ACC112 (cell line): ENCODE measurements around the gene NAA80.
A peak's percentile ranks its signal among the peaks of the same experiment; 100 is the strongest.

Experiments
- H2AFZ ChIP-seq: fragments of 200-600 bp; sonication (generic); one replicate; pipeline ENCODE4 v1.6.0; 2017; ENCODE audit warnings: antibody characterized with exemption, low read length; ENCODE audit not compliant: unreplicated experiment
- H3K27ac ChIP-seq: fragments of 200-600 bp; sonication (generic); 2 replicates; pipeline ENCODE4 v1.5.1; 2014; ENCODE audit warnings: low read depth, mild to moderate bottlenecking, antibody characterized with exemption, low read length, moderate library complexity
- H3K27me3 ChIP-seq: fragments of 200-600 bp; sonication (generic); 2 replicates; pipeline ENCODE4 v1.6.1; 2014; ENCODE audit warnings: mild to moderate bottlenecking, antibody characterized with exemption, low read length, moderate library complexity, mixed read lengths; ENCODE audit not compliant: insufficient read depth
- H3K36me3 ChIP-seq: fragments of 200-600 bp; sonication (generic); 2 replicates; pipeline ENCODE4 v1.6.1; 2016; ENCODE audit warnings: mild to moderate bottlenecking, antibody characterized with exemption, low read length, moderate library complexity, mixed read lengths; ENCODE audit not compliant: insufficient read depth
- H3K4me1 ChIP-seq: fragments of 200-600 bp; sonication (generic); one replicate; pipeline ENCODE4 v1.6.1; 2016; ENCODE audit warnings: low read length, mixed read lengths; ENCODE audit not compliant: insufficient read depth, unreplicated experiment, control insufficient read depth
- H3K4me3 ChIP-seq: fragments of 200-600 bp; sonication (generic); 2 replicates; pipeline ENCODE4 v1.5.1; 2014; ENCODE audit warnings: mild to moderate bottlenecking, low read depth, low read length
- H3K79me2 ChIP-seq: fragments of 200-600 bp; sonication (generic); one replicate; pipeline ENCODE4 v1.6.0; 2016; ENCODE audit warnings: low read length; ENCODE audit not compliant: control insufficient read depth, unreplicated experiment, insufficient read depth

The NAA80 gene

GRCh38 chr3:50254577-50255250 is 44.5 kb downstream of the NAA80 start:
- peaks cover 43% of the 10 kb centered on the region for H3K79me2 ChIP-seq
- H3K36me3 ChIP-seq = peaks cover 10% of the 10 kb centered on the region
- H3K27ac ChIP-seq = peak overlapping the region; percentile 88
- no peak overlapping the region for H2AFZ ChIP-seq
- peaks cover 41% of the 10 kb centered on the region for H3K4me1 ChIP-seq
- no peaks in the 10 kb centered on the region for H3K27me3 ChIP-seq
- no peak overlapping the region for H3K4me3 ChIP-seq

DNA sequence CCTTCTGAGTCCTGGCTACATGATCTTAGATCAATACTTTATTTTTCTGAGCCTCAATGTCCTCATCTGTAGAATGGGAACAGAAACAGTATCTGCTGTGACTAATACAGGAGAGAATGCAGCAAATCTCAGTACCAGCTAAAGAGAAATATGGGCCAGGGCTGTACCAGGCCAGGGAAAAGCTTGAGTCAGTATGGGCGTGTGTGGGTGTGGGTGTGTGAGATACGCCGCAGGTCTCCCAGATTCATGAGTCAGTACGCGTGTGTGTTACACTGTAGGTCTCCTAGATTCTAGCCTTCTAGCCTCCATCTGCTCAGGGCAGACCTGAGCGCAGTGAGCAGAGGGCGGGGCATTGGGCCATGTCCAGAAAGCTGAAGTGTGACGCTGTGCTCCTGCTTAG is 48.0 kb downstream of the NAA80 start:
- H3K4me1 ChIP-seq = peaks cover 71% of the 10 kb centered on the region
- no peaks in the 10 kb centered on the region; the same call in 1 of the 2 replicates for H3K36me3 ChIP-seq
- peak overlapping the region; percentile 49; the same call in 1 of the 2 replicates for H3K27ac ChIP-seq
- no peaks in the 10 kb centered on the region for H3K27me3 ChIP-seq
- no peak overlapping the region for H3K4me3 ChIP-seq
- no peak overlapping the region for H2AFZ ChIP-seq
- peaks cover 74% of the 10 kb centered on the region for H3K79me2 ChIP-seq

GRCh38 chr3:50250514-50250913 is 48.7 kb downstream of the NAA80 start:
- Histone ChIP-seq H3K36me3 (no peaks in the 10 kb centered on the region), H3K79me2 (peaks cover 75% of the 10 kb centered on the region), H2AFZ (no peak overlapping the region), H3K4me3 (no peak overlapping the region), H3K4me1 (peaks cover 77% of the 10 kb centered on the region), H3K27me3 (no peaks in the 10 kb centered on the region), H3K27ac (0 out of 2 replicates have a peak overlapping the region, but pooled peaks have one; percentile 82)

- peak overlapping the region; percentile 82 for H3K27ac ChIP-seq
- H3K79me2 ChIP-seq = peaks cover 74% of the 10 kb centered on the region
- no peaks in the 10 kb centered on the region for H3K36me3 ChIP-seq
- no peaks in the 10 kb centered on the region for H3K27me3 ChIP-seq
- peaks cover 73% of the 10 kb centered on the region for H3K4me1 ChIP-seq
- no peak overlapping the region for H2AFZ ChIP-seq
- H3K4me3 ChIP-seq = no peak overlapping the region
Measured at GRCh38 chr3:50249457-50249856, 49.7 kb downstream of the NAA80 start.

DNA sequence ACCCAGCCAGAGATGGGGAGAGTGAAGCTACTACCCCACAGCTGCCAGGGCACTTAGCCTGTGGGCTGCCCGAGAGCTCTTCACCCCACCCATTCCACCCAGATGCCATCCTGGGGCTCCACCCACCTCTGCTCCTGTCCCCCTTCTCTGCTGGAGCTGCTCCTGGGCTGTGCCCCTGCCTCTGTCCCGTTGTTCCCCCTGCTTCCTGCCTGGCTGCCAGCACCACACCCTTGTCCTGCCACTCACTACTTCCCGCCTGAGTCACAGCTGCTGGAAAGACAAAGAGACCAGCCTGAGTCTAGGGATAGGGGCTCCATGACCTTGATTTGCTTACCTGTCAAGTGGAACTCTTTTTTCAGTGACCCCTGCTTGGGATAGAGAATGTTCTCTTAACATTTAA is 50.8 kb downstream of the NAA80 start:
- Histone ChIP-seq H3K27me3 (no peaks in the 10 kb centered on the region), H3K4me1 (peaks cover 73% of the 10 kb centered on the region), H3K79me2 (peaks cover 82% of the 10 kb centered on the region), H2AFZ (no peak overlapping the region), H3K27ac (peak overlapping the region; percentile 82), H3K36me3 (peaks cover 2% of the 10 kb centered on the region; the same call in 1 of the 2 replicates), H3K4me3 (no peak overlapping the region; the same call in 1 of the 2 replicates)

DNA sequence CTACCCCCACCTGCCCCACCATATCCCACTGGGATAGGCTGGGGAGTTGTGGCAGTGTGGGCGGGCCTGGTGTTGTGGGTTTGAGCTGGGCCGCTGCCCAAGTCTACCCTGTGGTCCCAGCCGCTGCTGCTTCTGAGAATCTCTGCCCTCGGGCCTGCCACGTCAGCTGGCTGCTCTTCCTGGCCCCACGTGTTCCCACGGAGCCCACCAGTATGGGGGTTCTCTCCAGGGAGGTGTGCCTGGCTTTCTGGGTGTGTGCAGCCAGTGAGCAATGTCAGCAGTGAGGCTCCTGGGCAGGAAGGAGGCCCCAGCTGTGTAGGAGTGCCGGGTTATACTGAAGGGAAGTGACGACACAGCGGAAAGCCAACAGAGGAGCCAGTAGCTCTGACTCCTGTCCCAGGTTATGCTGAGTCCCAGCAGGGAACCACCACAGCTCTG is 52.7 kb downstream of the NAA80 start:
- peak overlapping the region; percentile 32 for H3K4me3 ChIP-seq
- no peaks in the 10 kb centered on the region for H3K27me3 ChIP-seq
- H2AFZ ChIP-seq = no peak overlapping the region
- peaks cover 90% of the 10 kb centered on the region for H3K79me2 ChIP-seq
- peaks cover 3% of the 10 kb centered on the region; the same call in 1 of the 2 replicates for H3K36me3 ChIP-seq
- H3K27ac ChIP-seq = peak overlapping the region; percentile 82
- peaks cover 84% of the 10 kb centered on the region for H3K4me1 ChIP-seq
